SW480 (cell line): ENCODE measurements around the gene BARHL1.

Source experiments
- DNase-seq: peaks from one replicate; pipeline ENCODE4 v3.0.0-alpha.2; 2016; ENCODE audit warnings: low spot score

BARHL1 gene

GRCh38 chr9:132616725-132617124 is 34.3 kb downstream of the BARHL1 start:
- no peak for DNase-seq

- DNase-seq: no peak
Observed at GRCh38 chr9:132622159-132622558, 39.8 kb downstream of the BARHL1 start.

GRCh38 chr9:132626285-132626684 is 43.9 kb downstream of the BARHL1 start:
- DNase-seq: no peak

GRCh38 chr9:132627106-132627505 is 44.7 kb downstream of the BARHL1 start:
- no peak for DNase-seq

- no peak for DNase-seq
Observed at GRCh38 chr9:132627594-132627993, 45.2 kb downstream of the BARHL1 start.

GRCh38 chr9:132628746-132629145 is 46.3 kb downstream of the BARHL1 start:
- DNase-seq: no peak

- no peak for DNase-seq
Observed at GRCh38 chr9:132630116-132630515, 47.7 kb downstream of the BARHL1 start.

GRCh38 chr9:132630811-132631210 is 48.4 kb downstream of the BARHL1 start:
- DNase-seq: no peak

GRCh38 chr9:132631280-132631679 is 48.9 kb downstream of the BARHL1 start:
- no peak for DNase-seq

GRCh38 chr9:132631685-132632084 is 49.3 kb downstream of the BARHL1 start:
- no peak for DNase-seq

- no peak for DNase-seq
Observed at GRCh38 chr9:132632413-132633129, 50.2 kb downstream of the BARHL1 start.

GRCh38 chr9:132634327-132634726 is 51.9 kb downstream of the BARHL1 start:
- DNase-seq: no peak

GRCh38 chr9:132637351-132637750 is 54.9 kb downstream of the BARHL1 start:
- DNase-seq: no peak

- DNase-seq: no peak
Observed at GRCh38 chr9:132637801-132638200, 55.4 kb downstream of the BARHL1 start.

- no peak for DNase-seq
Observed at GRCh38 chr9:132638240-132638639, 55.8 kb downstream of the BARHL1 start.

GRCh38 chr9:132639322-132639721 is 56.9 kb downstream of the BARHL1 start:
- DNase-seq: peak; percentile 84
